GM12872 (cell line): Measurements from ENCODE around the gene SEZ6.

Source experiments
- CTCF ChIP-seq: IDR thresholded peaks from 3 replicates; pipeline ENCODE4 v1.5.1; 2011; ENCODE audit warnings: low read depth, mild to moderate bottlenecking, low read length, moderate library complexity; ENCODE audit not compliant: insufficient read depth

SEZ6 gene

GRCh38 chr17:28991779-28992178 is 14.1 kb downstream of the SEZ6 start:
- TF ChIP-seq CTCF = no peak

DNA sequence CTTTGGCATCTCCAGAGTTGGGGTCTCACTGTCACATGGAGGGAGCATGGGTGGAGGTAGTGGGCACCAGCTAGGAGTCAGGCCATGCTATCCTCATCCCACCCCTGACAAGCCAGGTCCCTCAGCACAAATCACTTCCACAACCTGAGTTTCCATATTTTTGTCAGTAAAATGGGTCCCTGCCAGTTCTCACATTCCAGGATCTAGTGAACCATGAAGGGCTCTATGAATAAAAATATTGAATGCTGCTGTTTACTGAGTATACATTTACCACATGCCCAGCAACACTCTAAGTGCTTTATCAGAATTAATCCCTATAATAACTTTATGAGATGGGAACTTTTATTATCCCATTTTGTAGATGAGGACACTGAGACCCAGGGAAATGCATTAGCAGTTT is 16.8 kb downstream of the SEZ6 start:
- no peak for TF ChIP-seq CTCF

- TF ChIP-seq CTCF = no peak
These were observed 17.4 kb downstream of the SEZ6 start for GRCh38 chr17:28988475-28988874.

GRCh38 chr17:28986714-28987655 is 18.8 kb downstream of the SEZ6 start:
- no peak for TF ChIP-seq CTCF

DNA sequence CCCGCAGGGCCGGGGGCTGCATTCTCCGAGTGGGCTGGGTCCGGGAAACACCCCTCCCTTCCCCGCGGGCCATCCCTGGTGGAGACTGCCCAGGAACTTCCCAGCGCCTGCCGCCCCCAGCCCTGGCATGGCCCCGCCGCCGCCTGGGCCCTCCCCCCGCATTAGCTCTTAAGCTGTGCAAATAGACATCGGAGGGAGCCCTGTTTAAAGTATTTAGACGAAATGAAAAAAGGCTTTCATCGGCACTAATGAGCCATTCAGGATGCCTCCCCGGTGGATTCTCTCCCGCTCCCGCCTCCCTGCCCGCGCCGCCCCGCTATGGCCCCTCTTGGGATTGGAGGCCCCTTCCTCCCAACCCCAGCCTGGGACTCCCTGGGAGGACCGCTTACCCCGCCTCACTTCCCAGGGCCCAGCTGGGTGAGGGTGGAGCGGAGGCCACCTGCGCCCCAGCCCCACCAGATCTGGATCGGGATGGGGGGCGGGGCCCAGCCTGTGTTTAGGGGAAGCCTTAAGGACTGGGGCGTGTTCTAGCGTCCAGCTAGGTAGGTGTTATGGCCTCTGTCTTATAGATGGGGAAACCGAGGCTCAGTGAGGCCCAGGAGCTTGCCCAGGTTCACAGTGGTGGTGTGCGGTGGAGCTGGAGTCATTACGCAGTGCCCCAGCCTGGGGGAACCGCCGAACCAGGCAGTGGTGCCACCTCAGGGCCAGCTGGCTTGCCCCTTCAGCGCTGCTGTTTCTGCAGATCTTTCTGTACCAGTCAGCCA is 19.7 kb downstream of the SEZ6 start:
- TF ChIP-seq CTCF = no peak

- no peak for TF ChIP-seq CTCF
These were observed 22.3 kb downstream of the SEZ6 start for GRCh38 chr17:28983286-28984230.
